HepG2 (cell line): ENCODE measurements around the gene LIPC. TPM values are rescaled to one million over a fixed set of nuclear protein-coding genes. Genes with fewer than 3 reads are reported as not detected.

Source experiments
- ATAC-seq: fragments of 200-7000 bp; cut with Tn5 transposase; 3 replicates; pipeline ENCODE4 v1.9.1; 2020; ENCODE audit warnings: mild to moderate bottlenecking, moderate library complexity
- BruUV-seq: library from RNA; stranded (reverse); fragments of 400-500 nt; replicated peaks from 2 replicates; lab custom pipeline; 2021; lab: Mats Ljungman, UMichigan
- CTCF ChIA-PET: fragments of 300-600 bp; formaldehyde crosslinking; extraction: SDS; loops from one replicate; lab custom pipeline; 2021; ENCODE audit warnings: low total read pairs, inconsistent platforms, low intra/inter-chr PET ratio; lab: Yijun Ruan, JAX
- POLR2A ChIA-PET: fragments of 350-600 bp; sonication (Branson Sonifier 250); formaldehyde crosslinking; loops from one replicate; lab custom pipeline; 2020; ENCODE audit warnings: antibody characterized with exemption, inconsistent platforms; lab: Yijun Ruan, JAX
- DNase-seq: peaks from one replicate; pipeline ENCODE4 v3.0.0-alpha.2; 2015; ENCODE audit warnings: low spot score
- FAIRE-seq: peaks from 3 replicates; lab custom pipeline; 2011; peaks lifted over from hg19 to GRCh38; lab: Jason Lieb, UNC
- H2AFZ ChIP-seq: one replicate; pipeline ENCODE4 v1.6.1; 2011; ENCODE audit warnings: low read length, inconsistent platforms
- H3K27ac ChIP-seq: fragments of 300-600 bp; 3 replicates; pipeline ENCODE4 v1.8.0; 2011; ENCODE audit warnings: mixed run types, mild to moderate bottlenecking, mixed read lengths, low read length, inconsistent platforms; ENCODE audit not compliant: insufficient read depth; ENCODE audit errors: extremely low read length
- H3K27me3 ChIP-seq, 2 experiments: fragments of 200-600 bp in 1 of 2; 2 replicates in 1 of 2; 3 replicates in 1 of 2; pipeline versions ENCODE4 v1.6.0 to v1.8.0; 2011; ENCODE audit warnings: low read length in 2 of 2, mild to moderate bottlenecking in 2 of 2, moderate library complexity in 2 of 2, inconsistent platforms in 1 of 2; ENCODE audit not compliant: insufficient read depth in 2 of 2, control insufficient read depth in 1 of 2
- H3K36me3 ChIP-seq, 2 experiments: fragments of 200-600 bp in 1 of 2; replicated peaks in 1 of 2; 2 replicates in 1 of 2; 3 replicates in 1 of 2; pipeline versions ENCODE4 v1.5.1 to v1.8.0; 2011; ENCODE audit warnings: low read length in 2 of 2, inconsistent platforms in 1 of 2; ENCODE audit not compliant: insufficient read depth in 2 of 2, control insufficient read depth in 1 of 2
- H3K4me1 ChIP-seq: 2 replicates; pipeline ENCODE4 v1.5.1; 2012; ENCODE audit warnings: low read length, inconsistent platforms; ENCODE audit not compliant: insufficient read depth
- H3K4me2 ChIP-seq: 2 replicates; pipeline ENCODE4 v1.6.0; 2011; ENCODE audit warnings: low read depth, low read length, inconsistent platforms
- H3K4me3 ChIP-seq, 3 experiments: fragments of 200-600 bp in 1 of 3; sonication (generic), shearing (Covaris generic) in 1 of 3; replicated peaks in 1 of 3; 2 replicates each; pipeline ENCODE4 v1.5.1; 2011 to 2016; ENCODE audit warnings: low read length in 3 of 3, inconsistent platforms in 2 of 3, low read depth in 2 of 3, mild to moderate bottlenecking in 2 of 3, control low read depth in 1 of 3, mixed read lengths in 1 of 3; ENCODE audit not compliant: insufficient read depth in 1 of 3
- H3K79me2 ChIP-seq: one replicate; pipeline ENCODE4 v1.6.1; 2011; ENCODE audit warnings: low read length, inconsistent platforms; ENCODE audit not compliant: insufficient read depth
- H3K9ac ChIP-seq: 2 replicates; pipeline ENCODE4 v1.6.0; 2011; ENCODE audit warnings: mild to moderate bottlenecking, low read depth, low read length, inconsistent platforms; ENCODE audit not compliant: insufficient read depth
- H3K9me3 ChIP-seq: 2 replicates; pipeline ENCODE4 v1.5.1; 2012; ENCODE audit warnings: mild to moderate bottlenecking, low read length
- H4K20me1 ChIP-seq: 2 replicates; pipeline ENCODE4 v1.6.0; 2011; ENCODE audit warnings: inconsistent platforms, mild to moderate bottlenecking, low read length, moderate library complexity; ENCODE audit not compliant: insufficient read depth
- EP300 ChIP-seq, 3 experiments: sonication (generic) in 1 of 3; formaldehyde crosslinking in 1 of 3; IDR thresholded peaks; 2 replicates each; pipeline versions ENCODE4 v1.5.1 to v1.6.1; 2011 to 2020; ENCODE audit warnings: low read depth in 2 of 3, low read length in 2 of 3, borderline replicate concordance in 1 of 3, improper control_type of control experiment in 1 of 3, mild to moderate bottlenecking in 1 of 3, missing genetic modification reagents in 1 of 3, moderate library complexity in 1 of 3
- HDAC1 ChIP-seq: sonication (generic); formaldehyde crosslinking; IDR thresholded peaks from 2 replicates; pipeline ENCODE4 v1.5.1; 2020; ENCODE audit warnings: mild to moderate bottlenecking, missing genetic modification reagents
- HNF4A ChIP-seq: sonication (generic); formaldehyde crosslinking; IDR thresholded peaks from 2 replicates; pipeline ENCODE4 v1.4.0; 2020; ENCODE audit warnings: missing genetic modification reagents
- SALL2 ChIP-seq: sonication (generic); formaldehyde crosslinking; IDR thresholded peaks from 2 replicates; pipeline ENCODE4 v1.8.1; 2023; ENCODE audit warnings: mild to moderate bottlenecking, missing genetic modification reagents, inconsistent platforms
- SNAPC5 ChIP-seq: sonication (generic); formaldehyde crosslinking; IDR thresholded peaks from 2 replicates; pipeline ENCODE4 v1.8.1; 2023; ENCODE audit warnings: mild to moderate bottlenecking, missing genetic modification reagents, borderline replicate concordance
- SP140L ChIP-seq: sonication (generic); formaldehyde crosslinking; IDR thresholded peaks from 2 replicates; pipeline ENCODE4 v1.4.0; 2020; ENCODE audit warnings: missing genetic modification reagents, borderline replicate concordance
- SUZ12 ChIP-seq: fragments of 150-350 bp; IDR thresholded peaks from 2 replicates; pipeline ENCODE4 v1.6.1; 2014; ENCODE audit warnings: low read depth, low read length
- TCF12 ChIP-seq, 2 experiments: fragments of 450-650 bp in 1 of 2; sonication (generic) in 1 of 2; formaldehyde crosslinking in 1 of 2; IDR thresholded peaks; 2 replicates each; pipeline versions ENCODE4 v1.6.1 to v1.8.0; 2017 to 2022; ENCODE audit warnings: antibody characterized with exemption in 1 of 2, mild to moderate bottlenecking in 1 of 2, missing genetic modification reagents in 1 of 2, moderate library complexity in 1 of 2
- ZBTB38 ChIP-seq: sonication (generic); formaldehyde crosslinking; IDR thresholded peaks from 2 replicates; pipeline ENCODE4 v1.5.1; 2020; ENCODE audit warnings: mild to moderate bottlenecking, missing genetic modification reagents
- ZFP1 ChIP-seq: IDR thresholded peaks from 2 replicates; pipeline ENCODE4 v1.6.1; 2016
- ZNF160 ChIP-seq: sonication (generic); formaldehyde crosslinking; IDR thresholded peaks from 2 replicates; pipeline ENCODE4 v1.8.0; 2022; ENCODE audit warnings: mild to moderate bottlenecking, inconsistent platforms, missing genetic modification reagents
- ZNF280D ChIP-seq: sonication (generic); formaldehyde crosslinking; IDR thresholded peaks from 2 replicates; pipeline ENCODE4 v1.5.1; 2020; ENCODE audit warnings: mild to moderate bottlenecking, missing genetic modification reagents
- ZNF3 ChIP-seq: IDR thresholded peaks from 2 replicates; pipeline ENCODE4 v1.7.0; 2017; ENCODE audit warnings: inconsistent platforms
- ZNF362 ChIP-seq: sonication (generic); formaldehyde crosslinking; IDR thresholded peaks from 2 replicates; pipeline ENCODE4 v1.4.0; 2020; ENCODE audit warnings: missing genetic modification reagents, mild to moderate bottlenecking, borderline replicate concordance
- ZNF556 ChIP-seq: sonication (generic); formaldehyde crosslinking; IDR thresholded peaks from 2 replicates; pipeline ENCODE4 v1.4.0; 2020; ENCODE audit warnings: mild to moderate bottlenecking, missing genetic modification reagents, borderline replicate concordance
- ZNF644 ChIP-seq: IDR thresholded peaks from 2 replicates; pipeline ENCODE4 v1.6.1; 2016; ENCODE audit warnings: low read depth
- ZNF724P ChIP-seq: sonication (generic); formaldehyde crosslinking; IDR thresholded peaks from 2 replicates; pipeline ENCODE4 v1.8.0; 2022; ENCODE audit warnings: missing genetic modification reagents, borderline replicate concordance
- ZNF83 ChIP-seq: sonication (generic); formaldehyde crosslinking; IDR thresholded peaks from 2 replicates; pipeline ENCODE4 v1.4.0; 2020; ENCODE audit warnings: missing genetic modification reagents, mild to moderate bottlenecking, borderline replicate concordance
- ZSCAN31 ChIP-seq: sonication (generic); formaldehyde crosslinking; IDR thresholded peaks from 2 replicates; pipeline ENCODE4 v1.5.0; 2020; ENCODE audit warnings: low read depth, mild to moderate bottlenecking, missing genetic modification reagents
- WGBS: methylation state at CpG from one replicate; pipeline ENCODE4 v1.1.6; 2017; ENCODE audit warnings: low lambda C conversion rate; 5-methylcytosine and 5-hydroxymethylcytosine counted together
- in situ Hi-C: cut with HindIII; loops from 2 replicates; pipeline ENCODE4 v1.10.0; 2017; ENCODE audit warnings: low pct_unique_long_range_greater_than_20kb; ENCODE audit not compliant: extremely low pct_ligation_motif_present
- intact Hi-C: fragments of 100-400 bp; cut with micrococcal nuclease; formaldehyde crosslinking; loops from one replicate; pipeline ENCODE4 v1.10.0; 2022; ENCODE audit not compliant: unreplicated experiment
- polyA plus RNA-seq, 8 experiments: library from polyadenylated mRNA; depleted of rRNA in 3 of 8; stranded (reverse) in 7 of 8; unstranded in 1 of 8; fragments of >200 nt; fragmentation: Illumina TruSeq in 4 of 8; extraction: Trizol in 4 of 8; gene quantifications; 2 replicates each; pipeline versions ENCODE4 v1.2.1 to v1.2.3, GENCODE V29; 2011 to 2016; ENCODE audit warnings: low read depth in 4 of 8, missing spikeins in 1 of 8, mixed read lengths in 1 of 8; ENCODE audit not compliant: insufficient read depth in 1 of 8
- total RNA-seq, 5 experiments: library from RNA; depleted of rRNA; stranded (reverse); fragments of >200 nt; fragmentation: Illumina TruSeq; extraction: Trizol; gene quantifications; 2 replicates each; pipeline ENCODE4 v1.2.3, GENCODE V29; 2016; ENCODE audit warnings: low read depth in 1 of 5

LIPC gene
- total and polyA plus RNA-seq, 2 of the 13 experiments (the other 11 are each of a cell fraction or from before 2014, with no cell fraction given): 26.0 to 38.0 TPM

GRCh38 chr15:58423205-58423604 is 8.6 kb upstream of the LIPC start:
- in situ Hi-C loops: no loop called here
- FAIRE-seq: no peak
- WGBS: 6% methylated on average over 6 of the region's 6 CpGs
- Histone ChIP-seq H3K4me1 (peaks cover 53% of the 10 kb centered on the region), H3K4me2 (peak overlapping the region; percentile 69), H4K20me1 (no peaks in the 10 kb centered on the region), H3K79me2 (no peaks in the 10 kb centered on the region), H3K36me3 (no peaks in the 10 kb centered on the region), H3K27ac (no peak overlapping the region), H3K27me3 (no peaks in the 10 kb centered on the region), H2AFZ (no peak overlapping the region), H3K9ac (no peak overlapping the region), H3K9me3 (no peaks in the 10 kb centered on the region), H3K4me3 (no peak overlapping the region; a peak in 1 of 6 replicates)
- intact Hi-C loops: no loop called here
- ATAC-seq: no peak
- no TSS peak for BruUV-seq
- POLR2A ChIA-PET: no interaction called here
- no peak for DNase-seq
- CTCF ChIA-PET: no interaction called here
- TF ChIP-seq ZNF3 (CRISPR knock-in tag) (no peak), SALL2 (CRISPR knock-in tag) (no peak), SP140L (CRISPR knock-in tag) (no peak), EP300 (IDR thresholded peaks at IDR 0.05; ENCODE audit: low read depth in 2 of 2, low read length in 2 of 2) (no peak), EP300 (CRISPR knock-in tag; IDR thresholded peaks at IDR 0.05; ENCODE audit: borderline replicate concordance) (no peak), ZNF362 (no peak), ZNF644 (CRISPR knock-in tag) (0 out of 2 replicates have a peak, but pooled peaks have one; percentile 24), SUZ12 (no peak), ZFP1 (no peak), ZNF280D (CRISPR knock-in tag) (no peak), ZNF556 (CRISPR knock-in tag) (no peak), ZSCAN31 (CRISPR knock-in tag) (no peak), ZNF83 (CRISPR knock-in tag) (no peak), ZBTB38 (no peak), SNAPC5 (CRISPR knock-in tag) (no peak), TCF12 (IDR thresholded peaks at IDR 0.05) (no peak), TCF12 (CRISPR knock-in tag; IDR thresholded peaks at IDR 0.05) (no peak), ZNF160 (no peak), ZNF724P (no peak), HDAC1 (CRISPR knock-in tag) (0 out of 2 replicates have a peak, but pooled peaks have one; percentile 33), HNF4A (peak; percentile 67)
